HG03196 (cell line): ENCODE measurements around the gene MARCKSL1.
"Not testable (repeated sequence)": the region's sequence is repeated elsewhere in the genome, so short reads cannot be mapped to it uniquely, and the experiment has no call there.

Source experiments
- ATAC-seq: cut with Tn5 transposase; IDR thresholded peaks from one replicate; pipeline ENCODE4 v1.9.1; 2021; ENCODE audit not compliant: unreplicated experiment

The MARCKSL1 gene

GRCh38 chr1:32291708-32292538 is 44.1 kb downstream of the MARCKSL1 start, which contains the start of gene HDAC1:
HDAC1 (plus strand) TSS chr1:32292083; CDS start chr1:32292170, 87 bp downstream.
- peak; percentile 93 for ATAC-seq

GRCh38 chr1:32291145-32291707 is 44.8 kb downstream of the MARCKSL1 start:
- no peak for ATAC-seq

GRCh38 chr1:32289256-32289655 is 46.8 kb downstream of the MARCKSL1 start:
- no peak for ATAC-seq

- ATAC-seq: no peak
These were observed 49.3 kb downstream of the MARCKSL1 start for GRCh38 chr1:32286763-32287162.

GRCh38 chr1:32285658-32286057 is 50.4 kb downstream of the MARCKSL1 start:
- ATAC-seq: no peak

- ATAC-seq: not testable (repeated sequence)
These were observed 51.3 kb downstream of the MARCKSL1 start for GRCh38 chr1:32284777-32285176.
